BE2C (cell line): ENCODE data around the gene SERPINA5.

ENCODE experiments used
- DNase-seq: peaks from one replicate; pipeline ENCODE4 v3.0.0-alpha.2; 2020
- H3K27me3 ChIP-seq: fragments of 250-450 bp; sonication (Bioruptor Pico); 2 replicates; pipeline ENCODE4 v1.5.1; 2020; ENCODE audit warnings: mild to moderate bottlenecking
- H3K36me3 ChIP-seq: fragments of 250-450 bp; sonication (Bioruptor Pico); 2 replicates; pipeline ENCODE4 v1.5.1; 2020; ENCODE audit warnings: mild to moderate bottlenecking
- H3K4me1 ChIP-seq: fragments of 250-450 bp; sonication (Bioruptor Pico); 2 replicates; pipeline ENCODE4 v1.5.1; 2020
- H3K4me3 ChIP-seq: 2 replicates; pipeline ENCODE4 v1.5.1; 2011; ENCODE audit warnings: low read depth, low read length
- H3K9me3 ChIP-seq: fragments of 250-450 bp; sonication (Bioruptor Pico); 2 replicates; pipeline ENCODE4 v1.5.1; 2020
- CTCF ChIP-seq: IDR thresholded peaks from 2 replicates; pipeline ENCODE4 v1.5.1; 2012; ENCODE audit warnings: mild to moderate bottlenecking, low read depth, low read length

Gene SERPINA5

GRCh38 chr14:94598506-94598815 lies 17.2 kb downstream of the SERPINA5 start:
- DNase-seq, result no peak
- H3K4me1 ChIP-seq, result no peaks in the 10 kb centered on the region
- no peaks in the 10 kb centered on the region for H3K27me3 ChIP-seq
- H3K9me3 ChIP-seq, result no peaks in the 10 kb centered on the region
- no peak overlapping the region for H3K4me3 ChIP-seq
- H3K36me3 ChIP-seq, result no peaks in the 10 kb centered on the region
- no peak for TF ChIP-seq CTCF

- H3K4me3 ChIP-seq, result no peak overlapping the region
- no peaks in the 10 kb centered on the region for H3K4me1 ChIP-seq
- DNase-seq, result no peak
- TF ChIP-seq CTCF, result no peak
- H3K9me3 ChIP-seq, result no peaks in the 10 kb centered on the region
- no peaks in the 10 kb centered on the region for H3K27me3 ChIP-seq
- H3K36me3 ChIP-seq, result no peaks in the 10 kb centered on the region
Observed at GRCh38 chr14:94598816-94599655, 17.8 kb downstream of the SERPINA5 start.

- Histone ChIP-seq H3K4me1 (no peaks in the 10 kb centered on the region), H3K36me3 (no peaks in the 10 kb centered on the region), H3K4me3 (no peak overlapping the region), H3K27me3 (no peaks in the 10 kb centered on the region), H3K9me3 (no peaks in the 10 kb centered on the region)
- DNase-seq, result no peak
- TF ChIP-seq CTCF, result no peak
Observed at GRCh38 chr14:94599656-94600004, 18.4 kb downstream of the SERPINA5 start.

GRCh38 chr14:94600148-94600545 lies 18.9 kb downstream of the SERPINA5 start:
- Histone ChIP-seq H3K27me3 (no peaks in the 10 kb centered on the region), H3K4me3 (no peak overlapping the region), H3K4me1 (no peaks in the 10 kb centered on the region), H3K36me3 (no peaks in the 10 kb centered on the region), H3K9me3 (no peaks in the 10 kb centered on the region)
- TF ChIP-seq CTCF, result no peak
- DNase-seq, result no peak

GRCh38 chr14:94601884-94602391 lies 20.7 kb downstream of the SERPINA5 start:
- H3K9me3 ChIP-seq, result no peaks in the 10 kb centered on the region
- no peak for DNase-seq
- H3K4me1 ChIP-seq, result no peaks in the 10 kb centered on the region
- no peak overlapping the region for H3K4me3 ChIP-seq
- no peaks in the 10 kb centered on the region for H3K36me3 ChIP-seq
- no peaks in the 10 kb centered on the region for H3K27me3 ChIP-seq
- no peak for TF ChIP-seq CTCF

GRCh38 chr14:94602722-94603121 lies 21.5 kb downstream of the SERPINA5 start:
- Histone ChIP-seq H3K36me3 (no peaks in the 10 kb centered on the region), H3K4me1 (no peaks in the 10 kb centered on the region), H3K27me3 (no peaks in the 10 kb centered on the region), H3K9me3 (no peaks in the 10 kb centered on the region), H3K4me3 (no peak overlapping the region)
- no peak for DNase-seq
- TF ChIP-seq CTCF, result no peak
